Measurements from ENCODE around the gene BCKDHA. TPM values are rescaled to one million over a fixed set of nuclear protein-coding genes. Genes with fewer than 3 reads are reported as not detected.
"Not testable (repeated sequence)": the region's sequence is repeated elsewhere in the genome, so short reads cannot be mapped to it uniquely, and the experiment has no call there.

BCKDHA gene
- total and polyA plus RNA-seq, 4 experiments from 2014 or later = 23.6 to 65.1 (median 43.4) TPM

- intact Hi-C loops (cut with micrococcal nuclease); H3K27ac ChIP-seq (ENCODE audit: low read depth, low read length); H3K27me3 Mint-ChIP-seq; H3K4me3 Mint-ChIP-seq; DNase-seq; H3K9me3 ChIP-seq (ENCODE audit: control insufficient read depth in 1 of 2, low read length in 2 of 2); CTCF ChIA-PET (ENCODE audit: partially characterized antibody); H3K27me3 ChIP-seq (ENCODE audit: insufficient read depth, low read length); H3K9me3 Mint-ChIP-seq; H3K4me3 ChIP-seq (ENCODE audit: low read length in 2 of 2); H3K4me1 ChIP-seq (ENCODE audit: insufficient read depth, low read length): not testable (repeated sequence)
- peaks cover 8 to 21% (median 15%) of the 10 kb centered on the region in 4 donors for H3K4me1 Mint-ChIP-seq
- peaks cover 12 to 32% of the 10 kb centered on the region in 2 donors for H3K36me3 Mint-ChIP-seq
- POLR2A ChIA-PET (ENCODE audit: partially characterized antibody) = interaction anchor here (1.4 to 2.1 kb wide), 2 partner anchors 12 to 51 kb away, joined by 3 to 4 read pairs; no protein-coding TSS in a partner anchor
- H3K27ac Mint-ChIP-seq = peak overlapping the region in 2 of 7 donors; percentile 10 to 77
- H3K36me3 ChIP-seq (ENCODE audit: insufficient read depth, low read length) = peaks cover 25% of the 10 kb centered on the region
Observed at GRCh38 chr19:41408846-41409245, 11.2 kb downstream of the BCKDHA start.

DNA sequence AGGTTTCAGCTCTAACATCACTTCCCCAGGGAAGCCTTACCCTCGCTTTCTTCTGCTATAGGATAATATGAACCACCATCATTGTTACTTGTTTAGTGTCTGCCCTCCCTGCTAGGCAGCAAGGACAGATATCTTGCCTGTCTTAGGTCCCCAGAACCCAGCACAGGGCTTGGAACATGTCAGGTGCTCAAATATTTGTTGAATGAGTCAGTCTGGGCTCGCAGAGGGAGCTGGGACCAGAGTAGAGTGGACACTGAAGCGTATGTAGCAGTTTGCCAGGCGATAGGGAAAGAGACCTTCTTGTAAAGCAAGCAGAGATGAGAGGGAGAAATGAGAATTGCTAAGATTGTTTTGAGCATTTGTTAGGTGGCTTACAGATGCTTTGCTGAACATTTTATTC lies 11.7 kb downstream of the BCKDHA start:
- Histone ChIP-seq H3K36me3 (ENCODE audit: insufficient read depth, low read length) (peaks cover 29% of the 10 kb centered on the region), H3K27me3 (ENCODE audit: insufficient read depth, low read length) (no peaks in the 10 kb centered on the region), H3K4me1 (ENCODE audit: insufficient read depth, low read length) (peaks cover 4% of the 10 kb centered on the region), H3K9me3 (ENCODE audit: control insufficient read depth in 1 of 2, low read length in 2 of 2) (no peaks in the 10 kb centered on the region), H3K27ac (ENCODE audit: low read depth, low read length) (no peak overlapping the region), H3K4me3 (ENCODE audit: low read length in 2 of 2) (no peak overlapping the region)
- no peak for DNase-seq
- peaks cover 8 to 21% (median 15%) of the 10 kb centered on the region in 4 donors for H3K4me1 Mint-ChIP-seq
- peaks cover 12 to 34% of the 10 kb centered on the region in 2 donors for H3K36me3 Mint-ChIP-seq
- H3K27ac Mint-ChIP-seq = peak overlapping the region in 3 of 7 donors; percentile 19 to 87 (median 29)
- POLR2A ChIA-PET (ENCODE audit: partially characterized antibody) = interaction anchor here (1.4 to 2.1 kb wide), 2 partner anchors 11 to 51 kb away, joined by 3 to 4 read pairs; no protein-coding TSS in a partner anchor
- no peaks in the 10 kb centered on the region for H3K9me3 Mint-ChIP-seq
- no peak overlapping the region for H3K4me3 Mint-ChIP-seq
- intact Hi-C loops (cut with micrococcal nuclease) = no loop called here
- no peaks in the 10 kb centered on the region for H3K27me3 Mint-ChIP-seq
- CTCF ChIA-PET (ENCODE audit: partially characterized antibody) = interaction anchor here (1.0 kb wide), 1 partner anchor 22 kb away, joined by 3 read pairs; no protein-coding TSS in a partner anchor

- peaks cover 41% of the 10 kb centered on the region for H3K36me3 ChIP-seq (ENCODE audit: insufficient read depth, low read length)
- H3K27ac ChIP-seq (ENCODE audit: low read depth, low read length) = no peak overlapping the region
- no peak overlapping the region for H3K4me3 ChIP-seq (ENCODE audit: low read length in 2 of 2)
- intact Hi-C loops (cut with micrococcal nuclease) = no loop called here
- H3K4me3 Mint-ChIP-seq = no peak overlapping the region
- no peaks in the 10 kb centered on the region for H3K27me3 Mint-ChIP-seq
- no peaks in the 10 kb centered on the region for H3K27me3 ChIP-seq (ENCODE audit: insufficient read depth, low read length)
- no peak for DNase-seq
- no peaks in the 10 kb centered on the region for H3K9me3 ChIP-seq (ENCODE audit: control insufficient read depth in 1 of 2, low read length in 2 of 2)
- no peaks in the 10 kb centered on the region for H3K9me3 Mint-ChIP-seq
- CTCF ChIA-PET (ENCODE audit: partially characterized antibody) = interaction anchor here (1.0 kb wide), 1 partner anchor 21 kb away, joined by 3 read pairs; no protein-coding TSS in a partner anchor
- POLR2A ChIA-PET (ENCODE audit: partially characterized antibody) = no interaction called here
- H3K27ac Mint-ChIP-seq = peak overlapping the region in 1 of 7 donors; percentile 54
- H3K4me1 Mint-ChIP-seq = peaks cover 7 to 21% (median 15%) of the 10 kb centered on the region in 4 donors
- peaks cover 17 to 38% of the 10 kb centered on the region in 2 donors for H3K36me3 Mint-ChIP-seq
- peaks cover 4% of the 10 kb centered on the region for H3K4me1 ChIP-seq (ENCODE audit: insufficient read depth, low read length)
Observed at GRCh38 chr19:41410336-41411054, 12.9 kb downstream of the BCKDHA start.

GRCh38 chr19:41411100-41411967 lies 13.7 kb downstream of the BCKDHA start:
- H3K36me3 ChIP-seq (ENCODE audit: insufficient read depth, low read length) = peaks cover 43% of the 10 kb centered on the region
- H3K27ac ChIP-seq (ENCODE audit: low read depth, low read length) = no peak overlapping the region
- H3K27ac Mint-ChIP-seq = no peak overlapping the region
- no peak for DNase-seq
- ChIA-PET POLR2A (ENCODE audit: partially characterized antibody) (interaction anchor here (1.4 kb wide), 1 partner anchor 137 kb away, joined by 3 read pairs; no protein-coding TSS in a partner anchor), CTCF (ENCODE audit: partially characterized antibody) (no interaction called here)
- intact Hi-C loops (cut with micrococcal nuclease) = no loop called here
- H3K27me3 ChIP-seq (ENCODE audit: insufficient read depth, low read length) = no peaks in the 10 kb centered on the region
- peak overlapping the region in 1 of 8 donors; percentile 36 for H3K4me3 Mint-ChIP-seq
- no peaks in the 10 kb centered on the region for H3K9me3 Mint-ChIP-seq
- H3K4me3 ChIP-seq (ENCODE audit: low read length in 2 of 2) = no peak overlapping the region
- peaks cover 4% of the 10 kb centered on the region for H3K4me1 ChIP-seq (ENCODE audit: insufficient read depth, low read length)
- peaks cover 17 to 42% of the 10 kb centered on the region in 2 donors for H3K36me3 Mint-ChIP-seq
- peaks cover 7 to 21% (median 15%) of the 10 kb centered on the region in 4 donors for H3K4me1 Mint-ChIP-seq
- no peaks in the 10 kb centered on the region for H3K27me3 Mint-ChIP-seq
- H3K9me3 ChIP-seq (ENCODE audit: control insufficient read depth in 1 of 2, low read length in 2 of 2) = no peaks in the 10 kb centered on the region

DNA sequence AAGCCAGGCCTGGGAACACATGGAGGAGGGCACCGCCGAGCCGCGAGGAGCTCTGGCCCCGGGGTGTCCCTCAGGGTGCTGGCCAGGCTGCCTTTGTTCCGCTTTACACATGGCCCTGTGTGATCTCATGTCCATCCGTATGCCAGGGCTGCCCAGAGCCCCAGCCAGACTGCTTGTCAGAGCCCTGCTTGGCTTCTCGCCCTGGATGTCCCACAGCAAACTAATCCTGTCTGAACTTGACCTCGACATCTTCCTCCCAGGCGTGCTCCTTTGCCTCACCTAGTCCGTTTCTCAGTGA lies 14.3 kb downstream of the BCKDHA start:
- no peaks in the 10 kb centered on the region for H3K9me3 ChIP-seq (ENCODE audit: control insufficient read depth in 1 of 2, low read length in 2 of 2)
- Mint-ChIP-seq H3K36me3 (peaks cover 17 to 42% of the 10 kb centered on the region in 2 donors), H3K4me1 (peaks cover 7 to 20% (median 13%) of the 10 kb centered on the region in 4 donors), H3K4me3 (no peak overlapping the region), H3K27me3 (no peaks in the 10 kb centered on the region), H3K27ac (peak overlapping the region in 1 of 7 donors; percentile 84), H3K9me3 (no peaks in the 10 kb centered on the region)
- peaks cover 49% of the 10 kb centered on the region for H3K36me3 ChIP-seq (ENCODE audit: insufficient read depth, low read length)
- no peak overlapping the region for H3K27ac ChIP-seq (ENCODE audit: low read depth, low read length)
- ChIA-PET CTCF (ENCODE audit: partially characterized antibody) (no interaction called here), POLR2A (ENCODE audit: partially characterized antibody) (interaction anchor here (1.4 kb wide), 1 partner anchor 136 kb away, joined by 3 read pairs; no protein-coding TSS in a partner anchor)
- no peak for DNase-seq
- H3K27me3 ChIP-seq (ENCODE audit: insufficient read depth, low read length) = no peaks in the 10 kb centered on the region
- no peak overlapping the region for H3K4me3 ChIP-seq (ENCODE audit: low read length in 2 of 2)
- H3K4me1 ChIP-seq (ENCODE audit: insufficient read depth, low read length) = peaks cover 4% of the 10 kb centered on the region
- intact Hi-C loops (cut with micrococcal nuclease) = no loop called here

- intact Hi-C loops (cut with micrococcal nuclease) = no loop called here
- H3K36me3 Mint-ChIP-seq = peaks cover 21 to 45% of the 10 kb centered on the region in 2 donors
- CTCF ChIA-PET (ENCODE audit: partially characterized antibody) = no interaction called here
Observed at GRCh38 chr19:41412953-41413352, 15.3 kb downstream of the BCKDHA start.

GRCh38 chr19:41413947-41414346 lies 16.3 kb downstream of the BCKDHA start:
- no peaks in the 10 kb centered on the region for H3K27me3 ChIP-seq (ENCODE audit: insufficient read depth, low read length)
- peaks cover 6 to 13% (median 10%) of the 10 kb centered on the region in 4 donors for H3K4me1 Mint-ChIP-seq
- no peaks in the 10 kb centered on the region for H3K9me3 ChIP-seq (ENCODE audit: control insufficient read depth in 1 of 2, low read length in 2 of 2)
- H3K27me3 Mint-ChIP-seq = no peaks in the 10 kb centered on the region
- H3K36me3 ChIP-seq (ENCODE audit: insufficient read depth, low read length) = peaks cover 65% of the 10 kb centered on the region
- POLR2A ChIA-PET (ENCODE audit: partially characterized antibody) = no interaction called here
- intact Hi-C loops (cut with micrococcal nuclease) = no loop called here
- no peak overlapping the region for H3K4me3 ChIP-seq (ENCODE audit: low read length in 2 of 2)
- H3K4me1 ChIP-seq (ENCODE audit: insufficient read depth, low read length) = peaks cover 4% of the 10 kb centered on the region
- CTCF ChIA-PET (ENCODE audit: partially characterized antibody) = no interaction called here
- DNase-seq = no peak
- H3K36me3 Mint-ChIP-seq = peaks cover 26 to 54% of the 10 kb centered on the region in 2 donors
- H3K4me3 Mint-ChIP-seq = no peak overlapping the region
- no peaks in the 10 kb centered on the region for H3K9me3 Mint-ChIP-seq
- no peak overlapping the region for H3K27ac ChIP-seq (ENCODE audit: low read depth, low read length)
- H3K27ac Mint-ChIP-seq = no peak overlapping the region

More at GRCh38 chr19:41412953-41413352, 15.3 kb downstream of the BCKDHA start:
- H3K27ac ChIP-seq (ENCODE audit: low read depth, low read length) = no peak overlapping the region
- H3K9me3 Mint-ChIP-seq = no peaks in the 10 kb centered on the region
- H3K4me3 Mint-ChIP-seq = no peak overlapping the region
- H3K27me3 ChIP-seq (ENCODE audit: insufficient read depth, low read length) = no peaks in the 10 kb centered on the region
- H3K4me1 Mint-ChIP-seq = peaks cover 6 to 14% (median 10%) of the 10 kb centered on the region in 4 donors
- peaks cover 56% of the 10 kb centered on the region for H3K36me3 ChIP-seq (ENCODE audit: insufficient read depth, low read length)
- POLR2A ChIA-PET (ENCODE audit: partially characterized antibody) = interaction anchor here (1.4 kb wide), 1 partner anchor 135 kb away, joined by 3 read pairs; no protein-coding TSS in a partner anchor
- peak overlapping the region in 1 of 7 donors; percentile 14 for H3K27ac Mint-ChIP-seq
- no peaks in the 10 kb centered on the region for H3K27me3 Mint-ChIP-seq
- H3K4me1 ChIP-seq (ENCODE audit: insufficient read depth, low read length) = peaks cover 4% of the 10 kb centered on the region
- H3K9me3 ChIP-seq (ENCODE audit: control insufficient read depth in 1 of 2, low read length in 2 of 2) = no peaks in the 10 kb centered on the region
- DNase-seq = no peak
- no peak overlapping the region for H3K4me3 ChIP-seq (ENCODE audit: low read length in 2 of 2)

All from CD4-positive, alpha-beta memory T cell (primary cell).